GM18870 (cell line): ENCODE results near the gene RORC.

Experiments used
- ATAC-seq: cut with Tn5 transposase; IDR thresholded peaks from one replicate; pipeline ENCODE4 v1.9.1; 2021; ENCODE audit warnings: moderate library complexity; ENCODE audit not compliant: unreplicated experiment

Gene RORC

DNA sequence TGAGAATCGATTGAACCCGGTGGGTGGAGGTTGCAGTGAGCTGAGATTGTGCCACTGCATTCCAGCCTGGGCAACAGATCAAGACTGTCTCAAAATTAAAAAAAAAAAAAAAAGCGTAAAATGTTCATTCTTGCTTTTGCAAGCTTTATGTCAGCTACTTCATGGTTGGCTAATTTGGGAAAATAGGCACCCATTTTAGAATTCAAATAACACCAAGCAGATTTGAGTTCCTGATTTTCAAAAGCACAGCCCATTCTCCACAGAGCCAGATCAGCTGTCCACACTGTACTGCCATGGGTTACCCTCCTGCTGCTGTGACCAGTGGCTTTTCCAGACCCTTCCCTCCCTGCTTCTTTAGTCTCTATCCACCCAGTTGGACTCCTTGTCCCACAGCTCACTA, 17.5 kb upstream of the RORC start:
- ATAC-seq, result no peak

DNA sequence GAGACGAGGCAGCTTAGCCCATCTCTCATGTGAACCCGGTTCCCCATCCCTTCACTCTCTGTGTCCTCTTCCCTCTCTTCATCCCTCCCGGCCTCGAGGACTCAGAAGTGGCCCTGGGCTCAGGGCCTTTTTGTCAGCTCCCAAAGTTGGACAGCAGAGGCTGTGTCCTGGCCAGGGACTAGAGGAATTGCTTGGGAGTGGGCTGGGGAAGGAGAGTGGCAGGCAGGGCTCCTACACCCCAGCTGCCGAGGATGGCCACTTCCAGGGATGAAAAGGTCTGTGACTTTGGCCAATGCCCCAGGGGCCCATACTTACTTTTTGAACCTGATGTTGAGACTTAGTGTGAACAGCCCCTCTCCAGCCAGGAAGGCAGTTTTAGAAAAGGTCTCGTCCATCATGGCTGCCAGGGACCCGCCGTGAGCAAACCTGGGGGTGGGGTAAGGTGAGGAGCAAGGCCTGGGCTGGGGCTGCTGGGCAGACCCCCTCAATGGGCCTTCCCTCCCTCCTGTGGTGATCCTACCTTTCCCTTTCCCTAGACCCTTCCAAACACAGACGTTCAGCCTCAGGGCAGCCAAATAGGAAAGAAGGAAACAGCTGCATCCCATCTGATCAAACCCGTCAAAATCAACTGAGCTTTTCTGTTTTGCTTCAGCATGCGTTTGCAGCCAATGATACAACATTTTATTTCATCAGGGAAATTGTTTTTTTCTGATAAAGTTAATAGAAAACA, 16.4 kb upstream of the RORC start:
- ATAC-seq, result no peak

DNA sequence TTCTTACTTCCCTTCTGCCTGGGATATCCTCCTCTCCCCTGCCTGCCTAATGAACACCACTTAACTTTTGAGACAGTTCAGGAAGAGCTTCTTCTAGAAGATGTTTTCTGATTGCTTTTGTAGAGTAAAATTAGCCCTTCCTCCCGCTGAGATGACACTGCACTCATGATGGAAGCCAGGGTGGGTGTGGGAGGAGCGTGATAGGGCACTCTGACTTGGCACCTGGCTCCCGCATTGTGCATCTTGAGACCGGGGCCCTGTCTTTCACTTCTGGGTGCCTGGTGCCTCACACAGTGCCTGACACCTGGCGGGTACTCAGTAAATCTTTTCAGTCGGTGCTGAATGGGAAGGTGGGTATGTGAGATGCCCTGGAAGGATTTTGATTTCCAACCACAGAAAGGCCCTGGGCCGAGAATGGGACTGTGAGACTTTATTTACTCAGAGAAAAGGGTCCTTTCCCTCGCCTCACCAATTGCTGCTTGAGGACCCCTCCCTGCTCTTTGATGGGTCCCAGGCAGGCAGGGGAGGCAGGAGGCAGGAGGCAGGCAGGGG, 15.2 kb upstream of the RORC start:
- ATAC-seq, result no peak

DNA sequence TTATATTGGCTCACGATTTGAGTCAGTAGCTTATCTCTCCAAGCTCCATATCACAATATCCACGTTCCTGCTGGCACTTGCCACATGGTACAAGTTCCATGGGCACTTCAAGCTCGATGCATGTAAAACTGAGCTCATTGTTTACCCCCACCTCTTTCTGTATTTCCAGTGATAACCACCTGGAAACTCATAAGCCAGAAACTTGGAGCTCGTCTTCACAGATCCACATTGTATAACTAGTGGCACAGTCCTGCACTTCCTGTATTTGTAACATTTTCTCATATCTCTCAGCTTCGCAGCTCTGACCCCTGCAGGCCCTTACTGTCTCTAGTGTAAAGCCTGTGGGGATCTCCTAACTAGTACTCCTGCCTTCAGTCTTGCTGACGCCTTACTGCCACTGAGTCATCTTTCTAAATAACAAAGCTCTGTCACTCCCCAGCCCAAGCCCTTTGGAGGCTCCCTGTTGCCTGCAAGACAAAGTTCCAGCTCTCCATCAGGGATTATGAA, 14.5 kb upstream of the RORC start:
- no peak for ATAC-seq

DNA sequence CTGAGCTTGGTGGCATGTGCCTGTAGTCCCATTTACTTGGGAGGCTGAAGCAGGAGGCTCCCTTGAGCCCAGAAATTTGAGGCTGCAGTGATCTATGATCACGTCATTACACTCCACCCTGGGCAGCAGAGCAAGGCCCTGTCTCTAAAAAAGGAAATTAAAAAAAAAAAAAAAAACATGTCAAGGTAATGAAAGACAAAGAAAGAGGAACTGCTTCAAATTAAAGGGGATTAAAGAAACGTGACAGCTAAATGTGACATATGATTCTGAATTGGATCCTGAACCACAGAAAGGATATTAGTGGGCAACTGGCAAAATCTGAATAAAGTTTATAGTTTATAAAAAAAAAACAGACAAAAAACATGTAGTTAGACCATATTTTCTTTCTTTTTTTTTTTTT, 11.8 kb upstream of the RORC start:
- no peak for ATAC-seq

DNA sequence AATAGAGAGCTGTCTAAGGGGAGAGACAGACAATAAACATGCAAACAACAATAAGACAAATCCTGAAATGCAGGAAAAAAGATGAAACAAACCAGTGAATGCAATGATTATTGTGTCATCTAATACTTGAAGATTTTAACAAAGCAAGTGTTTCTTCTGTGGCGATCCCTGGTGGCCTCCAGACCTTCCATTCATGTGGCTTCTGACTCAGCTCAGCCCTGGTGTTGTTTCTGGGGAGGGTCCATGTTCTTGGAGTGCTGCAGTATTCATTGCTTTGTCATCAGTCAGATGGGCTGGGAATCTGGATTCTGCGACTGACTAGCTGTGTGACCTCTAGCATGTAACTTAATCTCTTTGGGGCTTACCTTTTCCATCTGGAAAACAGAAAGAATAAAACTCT, 9.5 kb upstream of the RORC start:
- no peak for ATAC-seq

DNA sequence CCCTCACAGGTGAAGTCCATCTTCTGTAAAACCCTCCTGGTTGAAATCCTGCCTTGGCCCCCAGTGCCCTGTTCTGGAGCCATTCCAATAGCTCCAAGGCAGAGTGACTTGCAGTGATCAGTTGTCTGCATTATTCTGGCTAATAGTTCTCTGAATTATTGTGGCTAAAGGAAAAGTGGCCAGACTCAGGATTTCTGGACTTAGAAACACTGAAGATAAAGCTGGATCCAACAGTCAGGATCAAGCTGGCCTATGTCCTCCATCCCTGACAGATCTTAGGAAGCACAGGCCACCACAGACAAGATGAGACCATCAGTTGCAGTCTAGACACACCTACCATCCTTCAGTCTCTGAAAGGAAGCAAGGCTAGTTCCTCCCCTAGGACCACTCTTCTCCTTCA, 8.8 kb upstream of the RORC start:
- no peak for ATAC-seq

DNA sequence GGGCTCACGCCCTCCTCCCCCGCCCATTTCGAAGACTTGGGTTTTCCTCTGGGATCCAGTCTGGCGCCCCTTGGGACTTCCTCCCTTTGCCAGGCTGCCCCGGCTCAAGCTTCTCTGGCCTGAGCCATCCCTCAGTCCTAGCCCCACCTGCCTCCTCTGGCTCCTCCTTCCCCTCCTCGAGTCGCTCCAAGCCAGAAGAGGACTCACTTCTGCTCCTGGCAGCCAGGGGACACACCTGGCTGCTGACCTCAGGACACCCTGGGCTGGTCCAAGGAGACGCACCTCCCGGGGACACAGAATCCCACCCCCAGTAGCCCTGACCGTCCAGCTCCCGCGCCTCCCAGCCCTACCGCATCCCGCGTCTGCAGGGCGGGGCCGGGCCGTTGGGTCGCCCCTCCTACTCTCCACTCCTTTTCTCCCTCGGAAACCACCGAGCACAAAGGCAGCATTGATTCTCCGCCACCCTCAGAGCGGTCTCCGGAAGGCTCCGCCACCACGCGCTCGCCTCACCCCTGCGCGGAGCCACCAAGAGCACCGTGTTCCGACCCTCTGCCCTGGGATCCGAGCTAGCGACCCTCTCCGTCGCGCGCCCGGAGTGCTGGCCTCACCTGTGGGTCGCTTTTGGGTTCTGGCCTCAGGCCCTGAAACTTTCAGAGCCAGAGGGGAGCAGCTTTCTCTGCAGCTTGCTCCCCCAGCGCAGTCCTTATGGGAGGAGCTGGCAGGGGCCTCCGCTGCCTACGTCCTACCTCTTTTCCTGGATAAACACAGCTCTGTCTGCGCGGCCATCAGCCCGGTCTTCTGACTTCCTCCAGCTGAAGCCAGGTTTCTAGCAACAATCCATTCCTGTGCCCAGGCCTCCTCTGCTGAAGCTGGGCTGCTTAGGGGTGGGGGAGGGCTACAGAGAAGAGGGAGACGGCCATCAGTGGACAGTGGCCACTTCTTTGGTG, 8.1 kb upstream of the RORC start, which contains the start of gene C2CD4D:
TSS of gene C2CD4D (minus strand) at position 364 of the 947 bp plus-strand sequence. CDS start 831 bp downstream, outside the sequence.
- ATAC-seq, result no peak

DNA sequence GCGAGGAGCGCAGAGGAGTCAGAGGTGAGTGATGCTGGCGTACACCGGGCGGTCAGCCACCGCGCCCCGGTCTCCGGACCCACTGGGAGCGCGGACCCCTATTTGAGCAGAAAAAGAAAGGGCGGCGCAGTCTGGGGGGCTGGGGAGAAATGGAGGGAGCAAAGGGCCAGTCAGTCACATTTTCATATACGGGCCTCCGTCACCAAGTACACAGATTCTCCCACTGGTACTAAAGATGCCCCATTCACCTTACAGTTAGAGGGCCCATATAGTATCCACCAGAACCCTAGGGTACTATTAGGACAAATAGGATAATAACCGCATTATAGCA, 7.4 kb upstream of the RORC start:
- no peak for ATAC-seq

DNA sequence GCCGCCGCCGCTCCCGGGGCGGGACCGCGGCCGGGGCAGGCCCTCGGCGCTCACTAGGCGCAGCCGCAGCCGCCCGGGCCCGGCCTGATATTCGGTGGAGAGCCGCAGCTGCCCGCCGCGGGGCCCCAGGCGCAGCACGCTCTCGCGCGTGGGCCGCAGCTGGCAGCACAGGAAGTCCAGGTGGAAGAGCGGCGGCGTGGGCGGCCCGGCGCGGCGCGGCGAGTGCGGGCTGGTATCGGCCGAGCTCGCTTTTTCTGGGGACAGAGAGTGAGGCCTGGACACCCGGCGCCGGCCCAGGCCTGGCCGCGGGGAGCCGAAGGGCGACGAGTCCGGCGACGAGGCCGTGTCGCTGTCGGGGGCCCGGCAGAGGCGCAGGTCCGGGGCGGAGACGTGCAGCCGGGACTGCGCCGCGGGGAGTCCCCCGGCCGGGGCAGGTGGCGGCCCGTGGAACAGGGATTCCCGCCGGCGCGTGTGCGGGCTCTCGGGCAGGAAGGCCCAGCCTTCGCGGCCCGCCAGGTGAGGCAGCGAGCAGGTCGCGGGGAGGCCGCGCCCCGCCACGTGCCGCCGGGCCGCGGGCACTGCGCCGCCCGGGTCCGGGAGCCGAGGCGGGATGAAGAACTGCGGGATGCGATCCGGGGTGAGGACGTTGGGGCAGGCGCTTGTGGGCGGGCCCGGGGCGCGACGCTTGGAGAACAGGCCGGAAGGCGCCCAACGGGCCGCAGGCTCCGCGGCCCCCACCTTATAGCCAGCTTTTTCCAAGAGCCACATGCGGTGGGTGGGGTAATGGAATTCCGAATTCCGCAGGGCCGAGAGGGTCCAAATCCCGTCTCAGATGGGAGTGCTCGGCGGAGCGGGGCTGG, 6.8 kb upstream of the RORC start:
- ATAC-seq, result no peak

DNA sequence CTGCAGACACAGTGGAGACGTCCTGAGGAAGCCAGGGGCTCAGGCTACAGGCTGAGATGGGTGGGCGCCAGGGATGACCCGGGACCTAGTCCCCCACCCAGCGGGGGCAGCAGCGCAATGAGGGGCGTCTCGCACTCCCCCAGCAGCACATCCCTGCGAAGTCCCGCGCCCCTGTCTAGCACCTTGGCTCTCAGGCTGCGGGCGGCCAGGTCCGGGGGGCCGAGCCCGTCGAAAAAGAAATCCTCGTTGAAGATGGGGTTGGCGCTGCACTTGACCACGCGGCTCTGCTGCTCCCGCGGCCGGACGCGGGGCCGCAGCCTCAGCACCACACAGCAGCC, 6.3 kb upstream of the RORC start:
- no peak for ATAC-seq

DNA sequence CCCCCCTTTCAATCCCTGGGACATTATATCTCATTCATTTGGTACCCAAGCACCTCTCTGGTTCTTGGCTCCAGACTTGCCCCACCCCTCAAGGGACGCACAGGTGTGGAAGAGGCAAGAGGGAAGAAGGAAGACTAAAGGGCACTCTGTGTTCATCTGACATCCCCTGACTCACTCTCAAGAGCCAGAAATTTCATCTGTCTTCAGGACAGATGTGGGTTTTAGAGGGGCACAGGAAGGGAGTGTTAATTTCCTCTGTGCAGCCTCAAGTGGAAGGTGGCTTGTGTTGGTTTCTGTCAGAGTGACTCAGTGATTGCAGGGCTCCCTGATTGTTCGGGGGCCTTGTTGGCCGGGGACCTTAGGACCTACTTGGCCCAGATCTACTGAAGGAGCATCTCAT, 5.6 kb upstream of the RORC start:
- no peak for ATAC-seq

DNA sequence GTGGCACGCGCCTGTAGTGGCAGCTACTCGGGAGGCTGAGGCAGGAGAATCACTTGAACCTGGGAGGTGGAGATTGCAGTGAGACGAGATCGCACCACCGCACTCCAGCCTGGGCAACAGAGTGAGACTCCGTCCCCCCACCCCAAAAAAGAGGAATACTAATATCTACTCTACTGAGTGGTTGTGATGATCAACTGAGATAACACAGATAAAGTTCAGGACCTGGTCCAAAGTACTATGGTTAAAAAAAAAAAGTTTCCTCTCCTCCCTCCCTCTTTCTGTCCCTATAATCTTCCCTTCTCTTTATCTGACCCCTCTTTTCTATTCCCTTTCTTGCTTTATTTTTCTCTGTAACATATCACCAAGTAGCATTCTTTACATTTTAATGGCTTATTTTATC, 4.0 kb upstream of the RORC start:
- ATAC-seq, result no peak

DNA sequence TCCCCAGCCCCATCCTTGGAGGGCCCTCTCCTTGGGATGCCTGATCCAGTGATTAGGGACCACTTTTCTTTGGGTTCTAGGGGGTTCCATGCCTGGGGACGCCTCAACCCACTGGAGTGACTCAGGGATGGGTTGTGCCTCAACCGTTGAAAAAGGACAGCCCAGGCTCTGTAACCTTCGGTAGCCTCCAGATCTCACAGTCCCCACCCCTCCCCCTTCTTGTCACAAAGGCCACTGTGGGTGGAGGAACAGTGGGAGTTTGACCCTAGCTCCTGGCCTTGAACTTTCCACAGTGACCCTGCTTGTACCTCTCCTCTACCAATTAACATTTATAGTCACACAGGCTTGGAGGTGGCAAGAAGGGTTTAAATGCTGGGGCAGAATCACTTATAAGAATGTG, 2.6 kb upstream of the RORC start:
- ATAC-seq, result no peak

DNA sequence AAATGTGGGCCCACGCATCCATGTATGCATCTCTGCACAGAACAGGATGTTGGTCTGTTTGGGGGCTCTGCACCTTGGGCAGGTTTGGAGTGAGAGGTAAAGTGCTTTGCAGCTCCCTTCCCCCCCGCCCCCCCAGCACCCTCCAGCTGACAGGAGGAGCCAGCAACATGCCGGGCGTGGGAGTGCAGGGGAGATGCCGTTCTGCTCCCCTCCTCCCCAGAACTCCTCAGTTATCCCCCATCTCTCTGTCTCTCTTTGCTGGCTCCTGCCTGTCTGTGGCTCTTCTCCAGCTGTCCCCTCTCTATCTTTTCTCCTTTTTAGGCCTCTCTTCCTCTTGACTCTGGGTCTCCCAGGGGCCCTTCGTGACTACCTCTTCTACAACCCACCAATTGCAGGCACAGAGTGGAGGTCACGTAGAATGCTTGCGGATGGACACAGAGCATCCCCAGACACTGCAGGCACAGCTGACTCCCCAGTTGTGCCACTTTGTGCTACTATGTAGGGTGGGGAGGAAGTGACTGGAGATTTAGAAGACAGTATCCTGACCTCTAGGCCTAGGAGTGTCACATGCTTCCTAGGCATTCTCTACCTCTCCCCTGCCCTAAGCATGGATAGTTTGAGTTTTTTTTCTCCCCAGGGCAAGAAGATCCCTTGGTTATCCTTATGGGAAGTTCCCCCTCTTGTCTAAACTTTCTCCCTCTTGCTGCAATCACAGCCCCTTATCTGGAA, 1.7 kb upstream of the RORC start:
- ATAC-seq, result no peak

DNA sequence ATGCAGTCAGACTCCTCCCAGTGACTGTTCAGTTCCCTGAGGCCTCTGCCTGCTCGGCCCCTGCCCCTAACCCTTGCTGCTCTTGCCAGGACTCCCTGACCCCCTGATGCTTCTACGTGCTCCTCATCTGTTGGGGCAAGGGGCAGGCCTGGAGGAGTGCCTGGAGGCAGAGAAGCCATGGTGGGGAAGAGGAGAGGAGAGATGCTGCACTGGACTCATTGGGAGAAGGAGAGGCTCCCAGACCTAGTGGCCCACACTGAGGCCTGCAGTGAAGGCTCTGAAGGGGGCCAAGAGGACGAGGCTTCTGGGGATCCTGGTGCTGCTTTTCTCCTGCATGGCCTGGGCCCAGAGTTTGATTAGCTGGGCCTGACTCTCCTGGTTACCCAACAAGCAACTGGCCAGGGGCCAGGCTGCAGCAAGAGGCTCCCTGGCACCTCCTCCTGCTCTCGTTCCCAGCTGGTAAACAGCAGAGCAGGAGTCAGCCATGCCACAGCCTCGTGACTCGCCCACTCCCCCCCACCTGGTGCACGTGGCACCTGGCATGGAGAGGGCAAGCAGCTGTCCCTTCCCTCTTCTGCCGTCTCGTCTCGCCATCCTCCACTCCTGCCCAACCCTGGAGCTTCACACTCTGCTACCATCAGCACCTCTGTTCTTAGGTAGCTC, 847 bp upstream of the RORC start:
- no peak for ATAC-seq

DNA sequence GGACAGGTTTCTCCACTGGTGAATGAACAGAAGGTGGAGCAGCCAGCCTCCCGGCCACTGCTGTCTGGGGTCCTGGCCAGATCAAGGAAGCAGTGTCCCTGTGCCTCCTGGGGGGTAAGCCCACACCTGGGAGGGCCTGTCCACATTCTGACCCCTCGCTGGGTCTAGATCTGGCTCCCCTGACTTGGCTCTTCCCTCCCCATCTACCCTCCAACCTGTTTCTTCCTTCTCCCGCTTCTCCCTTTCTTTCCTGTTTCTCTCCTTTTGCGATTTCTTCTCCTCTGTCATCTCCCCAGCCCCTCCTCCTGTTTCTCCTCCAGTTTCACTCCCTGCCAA, 378 bp downstream of the RORC start:
- ATAC-seq, result no peak

DNA sequence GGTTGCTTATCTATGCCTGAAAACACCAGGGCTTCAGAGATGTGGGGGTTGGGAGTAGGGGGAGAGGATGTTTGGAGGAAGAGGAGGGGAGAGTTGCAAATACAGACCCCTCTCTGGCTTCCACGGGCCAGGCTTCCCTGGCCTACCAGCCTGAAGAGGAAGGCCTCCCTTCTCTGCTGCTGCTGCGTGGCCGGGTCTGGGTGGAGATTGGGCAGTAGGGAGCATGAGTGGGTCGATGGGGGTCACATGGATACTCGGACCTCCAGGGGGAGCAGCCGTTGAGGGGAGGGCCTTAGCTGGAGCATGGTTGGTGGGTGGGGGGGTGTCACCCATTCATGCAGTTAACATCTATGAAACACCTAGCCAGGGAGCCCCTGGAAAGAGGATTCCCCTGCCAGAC, 1.5 kb downstream of the RORC start:
- no peak for ATAC-seq

DNA sequence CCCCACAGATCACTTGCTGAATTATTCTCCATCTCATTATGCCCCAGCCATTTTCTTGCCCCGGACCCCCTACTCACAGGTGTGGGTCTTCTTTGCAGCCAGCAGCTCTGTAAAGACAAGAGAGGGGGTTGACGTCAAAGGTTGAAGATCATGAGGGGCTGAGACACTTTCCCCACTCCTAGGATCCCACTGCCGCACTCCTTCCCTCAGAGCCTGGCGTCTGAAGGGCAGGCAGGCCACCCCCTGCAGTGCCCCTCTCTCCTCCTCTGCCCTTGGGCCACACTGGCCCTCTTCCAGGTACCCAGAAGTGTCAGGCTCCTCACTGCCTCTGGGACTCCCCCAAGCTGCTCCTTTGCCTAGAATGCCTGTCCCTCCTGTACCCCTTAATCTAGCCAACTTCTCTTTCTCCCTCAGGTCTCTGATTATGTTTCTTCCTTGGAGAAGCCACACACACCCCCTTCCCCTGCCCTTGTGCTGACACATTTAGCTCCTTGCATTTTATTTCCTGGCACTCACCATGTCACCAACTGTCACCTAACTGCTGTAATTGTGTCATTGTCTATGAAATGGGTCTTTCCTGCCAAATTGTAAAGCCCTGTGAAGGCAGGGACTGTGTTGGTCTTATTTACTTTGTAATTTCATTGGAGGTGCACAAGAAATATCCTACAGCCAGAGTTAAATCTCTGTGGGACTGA, 2.1 kb downstream of the RORC start:
- ATAC-seq, result no peak
